HTERT RPE-1 (cell line): ENCODE measurements around the gene DPP6.

Source experiments
- in situ Hi-C: fragments of 300-500 bp; cut with MboI; formaldehyde crosslinking; loops from 4 replicates; pipeline ENCODE4 v1.14.3; 2020; ENCODE audit warnings: low sequenced_read_pairs

The DPP6 gene

GRCh38 chr7:154512121-154512833 lies 460.1 kb downstream of the DPP6 start:
- in situ Hi-C loops = no loop called here

- in situ Hi-C loops = no loop called here
Measured at GRCh38 chr7:154517768-154518167, 465.6 kb downstream of the DPP6 start.

- in situ Hi-C loops = no loop called here
Measured at GRCh38 chr7:154519229-154519628, 467.0 kb downstream of the DPP6 start.

GRCh38 chr7:154530136-154530535 lies 477.9 kb downstream of the DPP6 start:
- in situ Hi-C loops = no loop called here

GRCh38 chr7:154532771-154533170 lies 480.6 kb downstream of the DPP6 start:
- in situ Hi-C loops = no loop called here

GRCh38 chr7:154540596-154540995 lies 488.4 kb downstream of the DPP6 start:
- in situ Hi-C loops = no loop called here

GRCh38 chr7:154541606-154542005 lies 489.4 kb downstream of the DPP6 start:
- in situ Hi-C loops = no loop called here

GRCh38 chr7:154546946-154547587 lies 494.9 kb downstream of the DPP6 start:
- in situ Hi-C loops = no loop called here

GRCh38 chr7:154553711-154554265 lies 501.6 kb downstream of the DPP6 start:
- in situ Hi-C loops = no loop called here

- in situ Hi-C loops = no loop called here
Measured at GRCh38 chr7:154559454-154559853, 507.3 kb downstream of the DPP6 start.

GRCh38 chr7:154564676-154565075 lies 512.5 kb downstream of the DPP6 start:
- in situ Hi-C loops = no loop called here

GRCh38 chr7:154566877-154567276 lies 514.7 kb downstream of the DPP6 start:
- in situ Hi-C loops = no loop called here

GRCh38 chr7:154568346-154568745 lies 516.1 kb downstream of the DPP6 start:
- in situ Hi-C loops = no loop called here

- in situ Hi-C loops = no loop called here
Measured at GRCh38 chr7:154569916-154570315, 517.7 kb downstream of the DPP6 start.

GRCh38 chr7:154571772-154572171 lies 519.6 kb downstream of the DPP6 start:
- in situ Hi-C loops = no loop called here

GRCh38 chr7:154574235-154574634 lies 522.0 kb downstream of the DPP6 start:
- in situ Hi-C loops = no loop called here

- in situ Hi-C loops = no loop called here
Measured at GRCh38 chr7:154575497-154575896, 523.3 kb downstream of the DPP6 start.

GRCh38 chr7:154576604-154577003 lies 524.4 kb downstream of the DPP6 start:
- in situ Hi-C loops = no loop called here

GRCh38 chr7:154577141-154577873 lies 525.1 kb downstream of the DPP6 start:
- in situ Hi-C loops = no loop called here

- in situ Hi-C loops = no loop called here
Measured at GRCh38 chr7:154578336-154578735, 526.1 kb downstream of the DPP6 start.

- in situ Hi-C loops = no loop called here
Measured at GRCh38 chr7:154579711-154580110, 527.5 kb downstream of the DPP6 start.
